ENCODE measurements around the gene MMP13. TPM values are rescaled to one million over a fixed set of nuclear protein-coding genes. Genes with fewer than 3 reads are reported as not detected.
A peak's percentile ranks its signal among the peaks of the same experiment; 100 is the strongest.
"Not testable (repeated sequence)": the region's sequence is repeated elsewhere in the genome, so short reads cannot be mapped to it uniquely, and the experiment has no call there.

Gene MMP13
- not detected for total RNA-seq

GRCh38 chr11:102955624-102956023, at the start of gene MMP13:
Gene MMP13, minus strand, starts transcription at chr11:102955732. Its CDS starts 27 bp downstream, at chr11:102955705.
- no peak for DNase-seq (ENCODE audit: low spot score)

DNA sequence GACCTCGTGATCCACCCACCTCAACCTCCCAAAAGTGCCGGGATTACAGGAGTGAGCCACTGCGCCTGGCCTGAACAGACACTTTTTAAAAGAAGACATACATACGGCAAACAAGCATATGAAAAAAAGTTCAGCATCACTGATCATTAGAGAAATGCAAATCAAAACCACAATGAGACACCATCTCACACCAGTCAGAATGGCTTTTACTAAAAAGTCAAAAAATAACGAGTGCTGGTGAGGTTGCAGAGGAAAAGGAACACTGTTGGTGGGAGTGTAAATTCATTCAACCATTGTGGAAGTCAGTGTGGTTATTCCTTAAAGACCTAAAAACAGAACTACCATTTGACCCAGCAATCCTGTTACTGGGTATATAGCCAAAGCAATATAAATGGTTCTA, 48.7 kb upstream of the MMP13 start:
- DNase-seq (ENCODE audit: low spot score), result not testable (repeated sequence)

- no peak for DNase-seq (ENCODE audit: low spot score)
Measured at GRCh38 chr11:102994105-102994504, 38.6 kb upstream of the MMP13 start.

DNA sequence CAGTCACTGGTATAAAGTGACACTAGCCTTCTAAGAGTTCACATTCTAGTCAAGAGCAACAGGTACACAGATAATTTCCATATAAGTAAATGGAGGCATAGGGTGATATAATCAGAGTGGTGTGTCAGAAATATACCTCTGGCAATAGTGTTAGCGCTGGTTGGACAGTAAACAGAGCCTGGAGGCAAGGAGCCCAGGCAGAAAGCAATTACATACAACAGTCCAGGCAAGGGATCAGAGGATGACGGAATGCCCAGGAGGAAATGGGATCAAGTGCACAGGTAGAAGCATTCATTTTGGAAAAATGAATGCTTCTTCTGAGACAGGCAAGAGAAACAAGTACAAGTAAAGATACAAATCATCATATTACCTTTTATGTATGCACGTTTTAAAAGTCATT, 36.2 kb upstream of the MMP13 start:
- DNase-seq (ENCODE audit: low spot score), result no peak

- DNase-seq (ENCODE audit: low spot score), result no peak
Measured at GRCh38 chr11:102990145-102990544, 34.6 kb upstream of the MMP13 start.

DNA sequence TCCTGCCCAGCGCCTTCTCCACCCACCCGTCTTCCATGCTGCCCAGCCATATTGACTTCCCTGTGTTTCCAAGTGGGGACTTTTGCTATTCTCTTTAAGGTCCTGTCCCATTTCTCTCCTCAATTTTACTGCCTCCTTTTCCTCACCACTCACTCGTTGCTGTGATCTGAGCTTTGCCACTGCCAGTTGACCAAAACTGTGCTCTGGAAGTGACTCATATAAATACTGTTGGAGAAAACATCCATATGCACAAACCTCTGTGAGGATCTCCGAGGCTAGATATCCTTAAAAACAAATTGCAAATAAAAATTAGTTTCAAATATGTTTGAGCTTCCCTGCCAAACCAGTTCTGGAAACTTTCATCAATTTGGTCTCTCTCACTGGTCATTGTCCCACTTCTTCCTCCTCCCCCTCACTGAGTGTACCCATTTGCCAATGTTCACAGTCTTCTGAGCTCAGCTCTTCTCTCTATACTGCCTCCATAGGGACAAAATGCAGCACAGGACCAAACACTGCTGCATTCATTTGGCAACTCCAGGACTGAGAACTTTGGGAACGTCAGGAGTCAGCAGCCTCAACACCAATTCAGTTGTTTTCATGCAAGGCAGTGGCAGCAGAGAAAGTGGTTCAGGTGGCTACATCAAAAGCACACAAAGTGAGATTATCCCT, 34.0 kb upstream of the MMP13 start:
- no peak for DNase-seq (ENCODE audit: low spot score)

- no peak for DNase-seq (ENCODE audit: low spot score)
Measured at GRCh38 chr11:102986815-102987214, 31.3 kb upstream of the MMP13 start.

GRCh38 chr11:102985850-102986249, 30.3 kb upstream of the MMP13 start:
- DNase-seq (ENCODE audit: low spot score), result no peak

- no peak for DNase-seq (ENCODE audit: low spot score)
Measured at GRCh38 chr11:102983486-102983885, 28.0 kb upstream of the MMP13 start.

GRCh38 chr11:102981324-102981910, 25.9 kb upstream of the MMP13 start:
- DNase-seq (ENCODE audit: low spot score), result no peak

DNA sequence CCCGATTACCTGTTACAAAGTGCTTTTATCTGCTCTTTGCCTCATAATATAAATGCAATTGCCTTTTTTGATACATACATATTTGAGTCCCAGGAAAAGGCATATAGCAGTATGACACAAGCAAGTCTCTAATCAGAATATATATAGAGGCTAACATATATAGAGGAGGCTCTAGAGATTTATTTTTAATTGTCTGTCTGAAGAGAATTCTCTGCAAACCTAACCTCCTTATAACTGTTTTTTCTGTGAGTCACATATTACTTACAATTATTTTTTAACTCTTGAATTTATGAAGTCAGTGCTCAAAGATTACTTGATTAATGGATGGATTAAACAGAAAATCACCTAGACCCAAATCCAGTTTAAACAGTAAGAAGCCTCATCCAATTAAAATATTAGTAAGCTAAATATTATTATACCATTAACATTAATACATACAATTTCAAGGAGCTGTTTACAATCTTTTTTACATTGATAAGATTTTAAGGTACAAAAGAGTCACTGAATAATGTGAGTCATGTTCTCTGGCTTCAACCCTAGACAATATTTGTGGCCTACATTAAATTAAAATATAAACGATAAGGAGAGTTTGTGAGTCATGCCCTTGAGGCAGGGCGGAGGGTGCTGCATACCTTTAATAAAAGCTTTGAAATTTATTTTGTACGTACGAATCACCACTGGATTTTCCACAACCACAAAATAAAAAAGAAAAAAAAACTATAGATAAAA, 19.2 kb upstream of the MMP13 start:
- DNase-seq (ENCODE audit: low spot score), result no peak

GRCh38 chr11:102973698-102974097, 18.2 kb upstream of the MMP13 start:
- DNase-seq (ENCODE audit: low spot score), result not testable (repeated sequence)

- no peak for DNase-seq (ENCODE audit: low spot score)
Measured at GRCh38 chr11:102972853-102973252, 17.3 kb upstream of the MMP13 start.

DNA sequence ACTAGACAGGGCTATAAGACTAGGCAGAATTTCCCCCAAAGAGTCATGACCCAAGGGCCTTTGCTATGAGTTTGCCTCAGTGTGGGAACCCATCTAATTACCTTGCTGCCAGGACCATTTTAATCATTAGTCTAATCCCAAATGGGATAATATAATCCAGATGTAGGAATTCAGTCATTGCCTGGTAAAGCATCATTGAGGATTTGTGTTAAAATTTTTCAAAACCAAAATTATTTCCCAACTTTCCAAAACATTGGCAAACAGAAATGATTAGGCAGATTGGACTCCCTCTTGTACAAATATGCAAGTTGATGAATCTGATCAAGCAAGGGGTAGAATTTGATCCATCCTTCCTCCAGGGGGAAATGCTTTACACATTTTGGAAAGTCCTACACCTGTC, 16.2 kb upstream of the MMP13 start:
- DNase-seq (ENCODE audit: low spot score), result no peak

- no peak for DNase-seq (ENCODE audit: low spot score)
Measured at GRCh38 chr11:102967497-102967896, 12.0 kb upstream of the MMP13 start.

- no peak for DNase-seq (ENCODE audit: low spot score)
Measured at GRCh38 chr11:102966011-102966410, 10.5 kb upstream of the MMP13 start.

GRCh38 chr11:102964867-102965266, 9.3 kb upstream of the MMP13 start:
- DNase-seq (ENCODE audit: low spot score), result no peak

GRCh38 chr11:102957953-102958352, 2.4 kb upstream of the MMP13 start:
- DNase-seq (ENCODE audit: low spot score), result no peak

- DNase-seq (ENCODE audit: low spot score), result no peak
Measured at GRCh38 chr11:102950622-102951081, 4.9 kb downstream of the MMP13 start.

DNA sequence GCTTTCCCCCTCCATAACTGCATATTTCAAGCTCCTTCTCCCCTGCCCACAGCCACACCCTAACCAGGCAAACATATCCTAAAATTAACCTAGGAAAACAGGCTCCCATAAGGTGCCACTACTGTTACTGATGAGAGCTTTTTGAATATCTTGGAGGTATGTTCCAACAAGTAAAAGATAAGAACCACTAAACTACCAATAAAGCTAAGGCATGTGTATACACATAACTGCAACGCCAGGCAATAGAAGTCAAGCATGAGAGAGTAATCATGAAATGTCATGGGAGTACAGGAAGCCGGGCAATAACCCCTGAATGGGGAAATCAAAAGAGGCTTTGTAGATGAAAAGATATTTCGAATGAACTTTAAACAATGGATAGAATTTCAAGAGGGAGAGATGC, 9.3 kb downstream of the MMP13 start:
- DNase-seq (ENCODE audit: low spot score), result no peak

DNA sequence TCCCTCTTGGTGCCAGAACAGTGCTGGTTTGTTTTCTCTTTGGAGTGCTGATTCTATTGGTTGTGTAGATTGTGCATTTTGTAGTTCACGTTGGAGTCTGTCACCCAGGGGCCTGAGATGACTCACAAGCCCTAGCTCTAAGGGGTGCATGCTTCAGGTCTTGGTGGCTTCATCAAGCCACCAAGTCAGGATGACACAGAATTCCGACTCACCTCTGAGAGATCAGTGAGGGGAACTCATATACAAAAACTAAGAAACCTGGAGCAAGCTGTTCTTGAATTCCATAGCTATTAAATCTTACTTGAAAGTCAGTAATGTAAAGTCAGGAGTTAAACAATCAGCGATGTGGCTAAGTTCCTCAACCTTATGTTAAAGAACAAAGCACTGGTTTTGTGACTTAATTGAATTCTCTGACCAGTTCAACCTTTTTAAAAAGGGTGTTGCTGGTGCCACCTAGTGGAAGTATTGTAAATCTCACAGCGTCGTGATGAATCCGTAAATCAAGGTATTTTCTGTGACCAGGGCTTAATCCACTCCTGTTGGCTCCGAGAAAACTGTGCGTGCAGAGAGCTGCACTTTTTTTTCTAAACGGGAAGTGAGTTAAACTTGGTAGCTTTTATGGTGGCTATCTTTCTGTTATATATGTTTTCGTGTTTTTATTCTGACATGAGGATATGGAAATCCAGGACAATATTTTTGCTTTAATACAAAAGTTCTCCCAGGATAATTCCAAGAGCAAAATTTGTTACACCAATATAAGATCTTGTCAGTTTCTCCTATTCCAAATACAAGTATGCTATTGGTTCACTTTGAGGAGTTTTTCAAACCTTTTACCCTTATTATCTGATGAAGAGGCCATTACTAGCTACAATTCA, 14.6 kb downstream of the MMP13 start:
- DNase-seq (ENCODE audit: low spot score), result peak; percentile 67
